Thyroid gland (tissue), 4 donors: Measurements from ENCODE around the gene SH3YL1. TPM values are rescaled to one million over a fixed set of nuclear protein-coding genes. Genes with fewer than 3 reads are reported as not detected.

ENCODE experiments used
- DNase-seq, 2 donors: peaks; one replicate each; pipeline ENCODE4 v3.0.0-alpha.2; 2019
- H3K27ac ChIP-seq, 3 donors: fragments of 200-600 bp; sonication (generic); 1 replicate in 2 of 3; 2 replicates in 1 of 3; pipeline ENCODE4 v1.5.1; 2016 to 2019; ENCODE audit warnings: mild to moderate bottlenecking in 1 of 3, moderate library complexity in 1 of 3
- H3K27me3 ChIP-seq: fragments of 200-600 bp; sonication (generic); one replicate; pipeline ENCODE4 v1.5.1; 2019
- H3K36me3 ChIP-seq, 2 donors: fragments of 200-600 bp; sonication (generic); one replicate each; pipeline ENCODE4 v1.5.1; 2016 to 2019
- H3K4me1 ChIP-seq, 2 donors: fragments of 200-600 bp; sonication (generic); one replicate each; pipeline ENCODE4 v1.5.1; 2017 to 2019
- H3K4me3 ChIP-seq, 3 donors: fragments of 200-600 bp; sonication (generic); replicated peaks in 1 of 3; 1 replicate in 2 of 3; 2 replicates in 1 of 3; pipeline ENCODE4 v1.5.1; 2016; ENCODE audit warnings: mild to moderate bottlenecking in 1 of 3
- H3K9me3 ChIP-seq: fragments of 200-600 bp; sonication (generic); one replicate; pipeline ENCODE4 v1.5.1; 2017
- CTCF ChIP-seq, 6 experiments: fragments of 200-600 bp in 3 of 6; fragments of 450-650 bp in 3 of 6; sonication (generic) in 3 of 6; IDR thresholded peaks; one replicate each; pipeline ENCODE4 v1.5.1; 2016 to 2019; ENCODE audit warnings: antibody characterized with exemption in 6 of 6, mild to moderate bottlenecking in 2 of 6, inconsistent platforms in 1 of 6, moderate library complexity in 1 of 6
- POLR2A ChIP-seq, 2 donors: fragments of 450-650 bp; IDR thresholded peaks; one replicate each; pipeline ENCODE4 v1.6.1; 2017; ENCODE audit warnings: antibody characterized with exemption in 2 of 2, mild to moderate bottlenecking in 2 of 2, moderate library complexity in 1 of 2
- WGBS, 2 donors: methylation state at CpG; one replicate each; pipeline ENCODE4 v1.1.5; 2017; 5-methylcytosine and 5-hydroxymethylcytosine counted together
- intact Hi-C: fragments of 100-400 bp; cut with DNase I; formaldehyde crosslinking; loops from one replicate; pipeline ENCODE4 v1.15.1; 2023
- total RNA-seq, 4 donors: library from RNA; depleted of rRNA; stranded (reverse); fragments of >200 nt; gene quantifications; one replicate each; pipeline ENCODE4 v1.2.3, GENCODE V29; 2016

The SH3YL1 gene
- total RNA-seq, 4 donors from 2014 or later = 76.5 to 128 (median 85.1) TPM

DNA sequence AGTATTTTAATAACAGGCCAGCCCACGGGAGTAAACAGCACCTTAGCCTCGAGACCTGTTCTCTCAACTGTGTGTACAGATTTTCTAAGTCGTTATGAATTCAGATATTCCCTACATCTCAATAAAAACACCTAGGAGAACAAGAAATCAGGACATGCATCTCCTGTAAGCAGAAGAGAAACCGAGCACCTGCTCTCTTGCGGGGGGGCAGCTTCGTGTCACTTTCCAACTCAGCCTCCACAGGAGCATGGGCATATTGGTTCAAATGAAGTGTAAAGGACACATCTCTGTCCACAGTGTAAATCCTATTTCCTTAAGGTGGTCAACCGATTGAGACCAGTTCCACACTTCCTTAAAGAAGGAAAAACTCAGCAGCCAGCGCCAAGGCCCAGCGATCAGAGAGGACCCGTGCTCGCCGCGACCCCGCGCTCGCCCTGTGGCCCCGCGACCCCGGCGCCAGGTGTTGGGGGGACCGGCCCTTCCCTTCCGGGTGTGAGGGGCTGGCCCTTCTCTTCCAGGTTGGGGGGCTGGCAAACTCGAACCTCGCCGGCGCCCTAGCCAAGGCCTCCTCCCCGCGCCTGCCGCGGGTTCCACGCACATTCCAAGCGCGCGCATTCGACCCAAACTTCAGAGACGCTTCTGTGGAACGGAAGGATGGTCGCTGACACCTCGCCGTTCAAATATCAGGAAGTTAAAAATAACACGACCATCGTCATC, 652 bp downstream of the SH3YL1 start:
- DNase-seq = peak; percentile 23 to 27
- peak overlapping the region; percentile 64 to 89 (median 81) for H3K27ac ChIP-seq

DNA sequence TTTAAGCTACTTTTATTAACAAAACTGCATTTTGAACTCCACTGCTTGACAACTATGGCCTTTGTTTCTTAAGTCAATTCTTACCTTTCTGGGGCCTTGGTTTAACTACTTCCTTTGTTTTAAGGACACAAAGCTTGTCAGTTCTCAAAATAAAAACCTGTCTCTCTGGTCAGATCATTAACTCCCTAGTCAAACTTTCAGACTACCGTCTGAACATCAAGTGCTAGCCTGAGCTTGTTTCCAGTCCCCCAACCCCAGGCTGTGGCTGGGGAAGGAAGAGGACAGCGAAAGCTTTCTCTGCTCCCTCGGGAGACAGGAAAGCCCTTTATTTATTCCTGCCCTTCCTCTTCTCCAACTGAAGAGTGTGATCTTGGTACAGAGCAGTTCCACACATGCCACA, 1.7 kb downstream of the SH3YL1 start:
- H3K9me3 ChIP-seq = no peaks in the 10 kb centered on the region
- peaks cover 15 to 22% of the 10 kb centered on the region in 2 donors for H3K4me1 ChIP-seq
- H3K36me3 ChIP-seq = no peaks in the 10 kb centered on the region
- WGBS, 2 donors = 72 to 74% methylated on average over 3 of the region's 3 CpGs
- no peak for DNase-seq
- H3K27ac ChIP-seq = no peak overlapping the region
- H3K27me3 ChIP-seq = no peaks in the 10 kb centered on the region
- H3K4me3 ChIP-seq = no peak overlapping the region
- TF ChIP-seq POLR2A (IDR thresholded peaks at IDR 0.05) = no peak
- TF ChIP-seq CTCF (IDR thresholded peaks at IDR 0.05) = no peak
- intact Hi-C loops = loop anchor here (10.0 kb wide), 1 partner anchor 373 kb away; no protein-coding TSS in a partner anchor

More for the DNA sequence above, 652 bp downstream of the SH3YL1 start:
- intact Hi-C loops = loop anchor here (10.0 kb wide), 1 partner anchor 372 kb away; no protein-coding TSS in a partner anchor
- no peaks in the 10 kb centered on the region for H3K27me3 ChIP-seq
- H3K4me3 ChIP-seq = peak overlapping the region; percentile 33 to 71 (median 70)
- no peaks in the 10 kb centered on the region for H3K9me3 ChIP-seq
- TF ChIP-seq POLR2A (IDR thresholded peaks at IDR 0.05) = no peak
- peaks cover 15 to 22% of the 10 kb centered on the region in 2 donors for H3K4me1 ChIP-seq
- H3K36me3 ChIP-seq = no peaks in the 10 kb centered on the region
- WGBS, 2 donors = 27 to 29% methylated on average over 15 to 23 of the region's 42 CpGs

GRCh38 chr2:260507-261161, 3.2 kb downstream of the SH3YL1 start:
- Histone ChIP-seq H3K36me3 (no peaks in the 10 kb centered on the region), H3K9me3 (no peaks in the 10 kb centered on the region), H3K27me3 (no peaks in the 10 kb centered on the region), H3K27ac (no peak overlapping the region), H3K4me3 (no peak overlapping the region), H3K4me1 (peaks cover 6 to 12% of the 10 kb centered on the region in 2 donors)
- WGBS, 2 donors = 69% methylated on average over 6 of the region's 6 CpGs
- intact Hi-C loops = loop anchor here (10.0 kb wide), 1 partner anchor 374 kb away; no protein-coding TSS in a partner anchor
- DNase-seq = no peak
- TF ChIP-seq CTCF (IDR thresholded peaks at IDR 0.05) (no peak), POLR2A (IDR thresholded peaks at IDR 0.05) (no peak)

DNA sequence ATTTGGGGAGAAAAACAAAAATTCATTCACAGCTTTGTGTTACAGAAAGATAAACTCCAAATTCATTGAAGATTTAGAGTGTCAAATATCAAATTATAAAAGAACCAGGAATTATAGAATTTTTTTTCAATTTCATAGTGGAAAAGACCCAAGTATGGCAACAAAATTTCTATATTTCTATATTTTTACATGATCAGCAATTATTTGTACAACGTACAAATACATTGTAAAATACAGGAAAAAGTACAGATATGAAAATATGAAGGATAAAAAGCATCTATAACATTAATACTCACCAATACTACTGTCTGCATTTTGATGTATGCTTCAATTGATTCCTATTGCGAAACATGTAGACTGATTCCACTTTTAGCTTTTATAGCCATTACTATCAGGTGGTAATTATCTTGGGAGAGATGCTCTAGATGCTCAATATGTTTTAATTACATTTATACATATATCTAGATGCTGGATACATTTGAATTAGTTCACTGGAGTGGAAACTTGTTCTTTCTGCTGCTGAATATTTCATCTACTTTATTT, 4.0 kb downstream of the SH3YL1 start:
- WGBS, 2 donors = 94 to 98% methylated on average over 2 of the region's 2 CpGs
- TF ChIP-seq CTCF (IDR thresholded peaks at IDR 0.05) = no peak
- no peak for TF ChIP-seq POLR2A (IDR thresholded peaks at IDR 0.05)
- intact Hi-C loops = loop anchor here (10.0 kb wide), 1 partner anchor 375 kb away; no protein-coding TSS in a partner anchor

GRCh38 chr2:258933-259332, 4.9 kb downstream of the SH3YL1 start:
- intact Hi-C loops = no loop called here

More for the DNA sequence above, 4.0 kb downstream of the SH3YL1 start:
- Histone ChIP-seq H3K9me3 (no peaks in the 10 kb centered on the region), H3K36me3 (no peaks in the 10 kb centered on the region), H3K27me3 (no peaks in the 10 kb centered on the region), H3K4me3 (no peak overlapping the region), H3K27ac (no peak overlapping the region), H3K4me1 (peaks cover 4 to 9% of the 10 kb centered on the region in 2 donors)
- no peak for DNase-seq

More at GRCh38 chr2:258933-259332, 4.9 kb downstream of the SH3YL1 start:
- 88 to 95% methylated on average over 3 of the region's 3 CpGs for WGBS, 2 donors
- no peak for DNase-seq
- Histone ChIP-seq H3K36me3 (no peaks in the 10 kb centered on the region), H3K27me3 (no peaks in the 10 kb centered on the region), H3K4me3 (no peak overlapping the region), H3K4me1 (peaks cover 10 to 15% of the 10 kb centered on the region in 2 donors), H3K27ac (no peak overlapping the region), H3K9me3 (no peaks in the 10 kb centered on the region)
- TF ChIP-seq POLR2A (IDR thresholded peaks at IDR 0.05) (no peak), CTCF (IDR thresholded peaks at IDR 0.05) (no peak)
